Dermis blood vessel endothelial cell (primary cell): ENCODE measurements around the gene CD79B. TPM values are rescaled to one million over a fixed set of nuclear protein-coding genes. Genes with fewer than 3 reads are reported as not detected.
A peak's percentile ranks its signal among the peaks of the same experiment; 100 is the strongest.
"Not testable (repeated sequence)": the region's sequence is repeated elsewhere in the genome, so short reads cannot be mapped to it uniquely, and the experiment has no call there.

Source experiments
- DNase-seq: peaks from one replicate; pipeline ENCODE4 v3.0.0; 2010
- total RNA-seq: library from RNA; depleted of rRNA; stranded (reverse); fragments of >200 nt; gene quantifications from 2 replicates; pipeline ENCODE4 v1.2.3, GENCODE V29; 2014

Gene CD79B
- total RNA-seq, 1 donor from 2014 or later: 5.1 TPM

DNA sequence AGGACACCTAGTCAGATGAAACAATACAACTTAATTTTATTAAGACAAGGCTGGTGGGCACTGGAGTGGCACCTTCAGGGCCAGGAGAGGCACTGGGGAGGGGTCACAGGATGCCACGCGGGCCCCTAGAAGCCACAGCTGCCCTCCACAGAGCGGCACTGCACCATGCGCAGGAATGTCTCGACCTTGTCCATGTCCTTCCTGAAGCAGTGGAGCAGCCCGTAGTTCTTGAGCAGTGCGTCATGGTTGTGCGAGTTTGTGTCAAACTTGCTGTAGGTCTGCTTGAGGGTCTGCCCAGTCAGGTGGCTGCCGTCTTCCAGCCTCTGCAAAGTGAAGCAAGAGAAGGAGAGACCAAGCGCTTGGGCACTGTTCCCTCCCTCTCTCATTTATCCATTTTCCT, 22.5 kb downstream of the CD79B start:
- not testable (repeated sequence) for DNase-seq

DNA sequence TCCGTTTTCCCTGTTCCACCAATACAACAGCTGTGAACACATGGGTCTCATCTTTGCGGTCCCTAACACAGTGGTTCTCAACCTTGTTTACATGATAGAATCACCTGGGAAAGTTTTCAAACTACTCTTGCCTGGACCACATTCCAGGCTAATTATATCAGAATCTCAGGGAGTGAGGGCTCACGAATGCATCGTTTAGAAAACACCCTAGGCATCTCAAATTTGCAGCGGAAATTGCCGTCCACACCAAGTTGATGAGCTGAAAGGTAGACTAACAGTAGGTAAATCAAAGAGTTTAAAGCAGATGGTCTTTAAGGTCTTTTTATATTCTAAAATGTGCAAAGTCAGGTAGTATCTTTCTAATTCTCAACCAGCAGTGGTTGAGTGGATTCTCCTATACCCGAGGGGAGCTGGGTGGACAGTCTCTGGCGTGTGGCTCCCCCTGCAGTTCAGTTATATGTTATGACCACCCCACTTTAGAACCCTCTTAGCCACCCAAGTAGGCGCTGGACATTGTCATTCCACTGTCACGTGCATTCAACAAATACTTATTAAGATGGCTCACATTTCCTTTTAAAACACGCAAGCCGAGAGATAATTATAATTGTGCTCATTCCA, 24.9 kb downstream of the CD79B start:
- peak; percentile 49 for DNase-seq

DNA sequence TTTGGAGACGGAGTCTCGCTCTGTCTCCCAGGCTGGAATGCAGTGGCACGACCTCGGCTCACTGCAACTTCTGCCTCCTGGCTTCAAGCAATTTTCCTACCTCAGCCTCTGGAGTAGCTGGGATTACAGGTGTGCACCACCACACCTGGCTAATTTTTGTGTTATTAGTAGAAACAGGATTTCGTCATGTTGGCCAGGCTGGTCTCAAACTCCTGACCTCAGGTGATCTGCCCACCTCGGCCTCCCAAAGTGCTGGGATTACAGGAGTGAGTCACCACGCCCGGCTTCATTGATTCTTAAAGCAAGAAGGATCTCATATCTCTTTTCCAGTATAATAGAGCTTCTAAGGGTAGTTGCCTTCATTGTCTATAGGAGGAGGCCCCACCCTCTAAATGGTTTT, 27.3 kb downstream of the CD79B start:
- not testable (repeated sequence) for DNase-seq

DNA sequence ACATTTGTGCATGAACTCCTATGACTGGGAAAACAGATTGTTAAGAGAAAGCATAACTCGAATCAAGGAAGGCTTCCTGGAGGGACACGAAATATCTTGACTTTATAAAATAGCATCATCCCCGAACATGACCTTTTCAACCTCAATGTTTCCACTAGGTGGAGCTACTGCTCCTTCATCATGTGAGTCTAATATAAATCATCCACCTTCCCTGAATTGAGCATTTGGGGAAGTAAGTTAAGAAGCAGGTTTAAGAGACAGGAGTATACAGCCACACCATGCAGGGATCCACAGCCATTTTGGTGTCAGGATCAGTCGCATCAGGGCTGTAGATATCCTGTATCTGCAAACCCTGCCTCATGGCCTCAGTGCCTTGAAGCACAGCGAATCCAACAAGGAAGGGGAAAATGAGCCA, 28.3 kb downstream of the CD79B start:
- not testable (repeated sequence) for DNase-seq

DNA sequence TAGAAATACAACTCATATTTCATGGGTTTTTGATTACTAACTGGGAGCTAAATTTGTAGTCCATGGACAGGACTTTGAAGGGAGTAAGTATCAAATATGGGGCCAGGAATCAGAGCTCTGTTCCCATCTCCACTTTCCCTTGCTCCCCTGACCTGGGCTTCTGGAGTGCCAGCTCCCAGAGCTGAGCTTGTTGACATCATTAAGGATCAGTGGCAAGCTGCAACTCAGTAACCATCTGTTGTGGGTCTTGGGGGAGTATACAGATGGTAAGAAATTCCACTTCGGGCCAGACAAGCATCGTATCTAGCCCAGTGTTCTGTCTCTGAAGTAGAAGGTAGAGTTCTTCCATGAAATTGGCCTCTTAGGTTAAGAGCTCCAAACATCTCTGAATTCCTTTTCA, 30.2 kb downstream of the CD79B start:
- not testable (repeated sequence) for DNase-seq

DNA sequence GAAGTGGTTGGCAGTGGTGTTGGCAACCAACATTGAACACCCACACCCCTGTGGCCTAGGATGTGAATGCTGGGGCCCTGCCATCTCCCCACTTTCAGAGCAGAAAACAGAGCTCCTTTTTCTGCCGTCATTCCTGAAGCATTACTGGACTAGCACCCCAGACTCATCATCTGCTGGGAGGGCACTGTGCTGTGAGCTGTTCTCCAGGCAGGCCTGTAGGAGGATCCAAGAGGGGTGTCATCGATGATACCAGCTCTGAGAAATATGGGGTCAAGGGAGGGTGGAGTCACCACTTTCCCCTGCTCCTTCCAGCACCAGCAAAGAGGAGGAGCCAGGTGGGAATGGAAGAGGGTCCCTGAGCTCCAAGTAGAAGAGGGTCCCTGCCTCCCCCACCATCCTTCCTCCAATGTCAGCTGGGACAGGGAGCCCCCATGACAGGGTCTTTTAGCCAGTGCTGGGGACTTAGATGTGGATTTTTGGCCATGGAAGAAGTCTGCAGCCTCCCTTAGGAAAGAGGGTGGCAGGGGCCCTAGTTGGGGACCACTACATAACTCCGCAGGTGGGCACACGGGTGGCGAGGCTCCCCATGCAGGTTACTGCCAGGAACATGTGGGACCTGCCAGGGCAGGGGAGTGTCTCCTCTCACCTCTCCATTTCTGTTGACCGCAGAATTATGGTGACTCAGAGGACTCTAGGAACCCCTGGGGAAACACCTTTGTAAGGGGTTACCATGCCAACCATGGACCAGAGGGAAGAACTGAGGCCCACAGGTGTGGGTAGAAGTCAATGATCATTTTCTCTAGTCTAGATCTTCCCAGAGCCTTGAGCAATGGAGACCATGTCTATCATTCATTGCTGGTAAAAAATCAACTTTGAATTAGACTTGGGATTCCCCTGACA, 33.0 kb downstream of the CD79B start:
- not testable (repeated sequence) for DNase-seq

DNA sequence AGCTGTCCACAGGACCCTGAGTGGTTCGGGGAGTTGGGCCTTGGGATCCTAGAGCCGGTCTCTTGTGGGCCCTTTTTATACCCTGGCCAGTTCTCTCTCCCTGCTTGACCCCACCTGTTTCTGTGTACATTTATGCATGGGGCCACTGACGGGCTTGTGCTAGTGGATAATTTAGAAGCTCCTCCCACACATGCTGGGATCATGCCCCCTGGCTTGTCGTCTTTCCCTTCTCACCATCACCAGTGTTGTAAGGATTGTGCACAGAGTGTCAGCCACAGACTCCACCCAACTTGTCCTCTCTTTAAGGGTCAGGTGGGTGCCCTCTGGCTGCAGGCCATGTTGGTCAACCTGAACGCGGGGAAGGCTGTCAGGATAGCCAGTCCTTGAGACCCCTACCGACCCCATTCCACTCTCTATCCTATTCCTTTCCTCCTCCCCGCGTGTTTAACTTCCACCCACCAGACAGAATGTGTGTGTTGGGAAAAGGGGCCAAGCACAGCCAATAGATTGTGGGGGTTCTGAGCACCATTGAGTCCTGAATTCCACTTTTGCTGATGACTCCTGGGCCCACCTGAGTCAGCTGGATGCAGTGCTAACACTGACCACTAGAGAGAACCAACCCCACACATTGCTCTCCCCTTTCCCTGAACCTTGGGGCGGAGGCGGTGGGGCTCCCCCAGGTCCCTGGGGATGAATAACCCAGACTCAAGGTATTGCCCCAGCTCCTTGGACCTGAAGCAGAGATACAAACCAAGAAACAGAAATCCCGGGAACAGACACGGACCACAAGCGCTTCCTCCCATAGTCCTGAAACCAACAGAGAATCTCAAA, 35.4 kb downstream of the CD79B start, which contains the start of gene CSH1:
Gene CSH1, minus strand, starts transcription at position 51 of the 831 bp plus-strand sequence. CDS start 63 bp downstream, outside the sequence.
- not testable (repeated sequence) for DNase-seq

DNA sequence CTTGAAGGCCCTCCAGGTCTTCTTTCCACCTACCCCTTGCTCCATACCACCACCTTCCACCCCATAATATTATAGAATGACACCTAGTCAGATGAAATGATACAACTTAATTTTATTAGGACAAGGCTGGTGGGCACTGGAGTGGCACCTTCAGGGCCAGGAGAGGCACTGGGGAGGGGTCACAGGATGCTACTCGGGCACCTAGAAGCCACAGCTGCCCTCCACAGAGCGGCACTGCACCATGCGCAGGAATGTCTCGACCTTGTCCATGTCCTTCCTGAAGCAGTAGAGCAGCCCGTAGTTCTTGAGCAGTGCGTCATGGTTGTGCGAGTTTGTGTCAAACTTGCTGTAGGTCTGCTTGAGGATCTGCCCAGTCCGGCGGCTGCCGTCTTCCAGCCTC, 37.3 kb downstream of the CD79B start:
- DNase-seq: not testable (repeated sequence)

DNA sequence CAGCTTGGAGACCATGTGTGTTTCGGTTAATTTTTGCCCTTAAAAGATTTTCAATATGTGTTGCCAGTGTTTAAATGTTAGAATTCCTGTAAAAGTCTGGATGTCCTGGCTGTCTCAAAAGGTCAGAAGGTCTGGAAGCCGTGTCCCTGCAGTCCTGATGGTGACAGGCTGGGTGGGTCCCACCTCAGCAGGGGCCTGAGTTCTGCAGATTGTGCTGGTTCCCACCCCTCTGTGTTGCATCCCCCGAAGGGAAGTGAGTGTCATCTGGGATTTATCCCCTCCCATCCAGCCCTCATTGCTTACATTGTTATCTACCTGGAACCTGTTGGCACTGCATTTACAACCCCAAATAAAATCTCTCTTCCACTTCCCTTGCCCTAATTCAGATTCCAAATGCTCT, 38.1 kb downstream of the CD79B start:
- DNase-seq: not testable (repeated sequence)

DNA sequence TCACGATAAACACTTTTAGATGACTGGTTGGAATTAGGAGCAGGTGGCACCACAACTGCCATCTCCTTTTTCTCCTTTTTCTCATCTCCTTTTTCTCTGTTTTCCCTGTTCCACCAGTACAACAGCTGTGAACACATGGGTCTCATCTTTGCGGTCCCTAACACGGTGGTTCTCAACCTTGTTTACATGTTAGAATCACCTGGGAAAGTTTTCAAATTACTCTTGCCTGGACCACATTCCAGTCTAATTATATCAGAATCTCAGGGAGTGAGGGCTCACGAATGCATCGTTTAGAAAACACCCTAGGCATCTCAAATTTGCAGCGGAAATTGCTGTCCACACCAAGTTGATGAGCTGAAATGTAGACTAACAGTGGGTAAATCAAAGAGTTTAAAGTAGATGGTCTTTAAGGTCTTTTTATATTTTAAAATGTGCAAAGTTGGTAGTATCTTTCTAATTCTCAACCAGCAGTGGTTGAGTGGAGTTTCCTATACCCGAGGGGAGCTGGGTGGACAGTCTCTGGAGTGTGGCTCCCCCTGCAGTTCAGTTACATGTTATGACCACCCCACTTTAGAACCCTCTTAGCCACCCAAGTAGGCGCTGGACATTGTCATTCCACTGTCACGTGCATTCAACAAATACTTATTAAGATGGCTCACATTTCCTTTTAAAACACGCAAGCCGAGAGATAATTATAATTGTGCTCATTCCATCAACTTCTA, 39.7 kb downstream of the CD79B start:
- not testable (repeated sequence) for DNase-seq

DNA sequence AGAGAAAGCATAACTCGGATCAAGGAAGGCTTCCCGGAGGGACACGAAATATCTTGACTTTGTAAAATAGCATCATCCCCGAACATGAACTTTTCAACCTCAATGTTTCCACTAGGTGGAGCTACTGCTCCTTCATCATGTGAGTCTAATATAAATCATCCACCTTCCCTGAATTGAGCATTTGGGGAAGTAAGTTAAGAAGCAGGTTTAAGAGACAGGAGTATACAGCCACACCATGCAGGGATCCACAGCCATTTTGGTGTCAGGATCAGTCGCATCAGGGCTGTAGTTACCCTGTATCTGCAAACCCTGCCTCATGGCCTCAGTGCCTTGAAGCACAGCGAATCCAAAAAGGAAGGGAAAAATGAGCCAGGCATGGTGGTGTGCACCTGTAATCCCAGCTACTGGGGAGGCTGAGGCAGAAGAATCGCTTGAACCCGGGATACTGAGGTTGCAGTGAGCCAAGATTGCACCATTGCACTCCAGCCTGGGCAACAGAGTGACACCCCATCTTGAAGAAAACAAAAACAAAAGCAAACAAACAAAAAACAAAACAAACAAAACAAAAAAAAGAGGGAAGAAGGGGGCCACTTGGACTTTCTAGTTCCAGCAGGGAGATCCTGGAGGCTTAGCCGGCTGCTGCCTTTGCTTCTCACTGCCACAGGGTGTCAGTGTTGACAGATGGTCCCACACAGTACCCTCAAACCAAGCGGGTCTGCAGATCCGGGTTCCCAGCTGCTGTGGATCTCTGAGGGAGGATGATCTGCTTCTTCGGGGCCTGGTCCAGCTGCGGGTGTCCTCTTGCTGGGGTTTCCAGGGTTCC, 42.9 kb downstream of the CD79B start:
- DNase-seq: peak; percentile 55

DNA sequence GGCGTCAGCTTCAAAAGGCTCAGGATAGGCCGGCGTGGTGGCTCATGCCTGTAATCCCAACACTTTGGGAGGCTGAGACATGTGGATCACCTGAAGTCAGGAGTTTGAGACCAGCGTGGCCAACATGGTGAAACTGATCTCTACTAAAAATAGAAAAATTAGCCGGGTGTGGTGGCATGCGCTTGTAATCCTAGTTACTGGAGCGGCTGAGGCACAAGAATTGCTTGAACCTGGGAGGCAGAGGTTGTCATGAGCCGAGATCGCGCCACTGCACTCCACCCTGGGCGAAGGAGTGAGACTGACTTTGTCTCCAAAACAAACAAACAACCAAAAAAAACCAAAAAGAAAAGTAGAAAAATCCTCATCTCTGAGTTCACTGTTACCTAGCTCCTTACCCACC, 47.0 kb downstream of the CD79B start:
- DNase-seq: not testable (repeated sequence)

DNA sequence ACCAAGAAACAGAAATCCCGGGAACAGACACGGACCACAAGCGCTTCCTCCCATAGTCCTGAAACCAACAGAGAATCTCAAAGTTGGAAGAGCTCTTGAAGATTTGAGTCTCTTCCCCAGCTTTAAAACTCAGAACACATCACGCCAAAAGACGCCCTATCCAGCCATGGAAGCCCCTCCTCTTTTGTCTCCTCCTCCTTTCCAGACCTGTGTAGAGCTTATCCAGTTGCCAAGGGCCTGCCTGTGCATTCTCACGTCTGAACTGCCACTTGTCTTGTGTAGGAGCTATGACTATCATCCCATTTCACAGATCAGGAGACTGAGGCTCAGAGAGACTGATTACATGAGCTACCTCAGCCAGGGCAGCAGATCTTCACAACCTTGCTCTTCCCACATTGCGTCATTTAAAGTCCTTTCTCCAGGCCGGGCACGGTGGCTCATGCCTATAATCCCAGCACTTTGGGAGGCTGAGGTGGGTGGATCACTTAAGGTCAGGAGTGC, 49.5 kb downstream of the CD79B start:
- DNase-seq: not testable (repeated sequence)

DNA sequence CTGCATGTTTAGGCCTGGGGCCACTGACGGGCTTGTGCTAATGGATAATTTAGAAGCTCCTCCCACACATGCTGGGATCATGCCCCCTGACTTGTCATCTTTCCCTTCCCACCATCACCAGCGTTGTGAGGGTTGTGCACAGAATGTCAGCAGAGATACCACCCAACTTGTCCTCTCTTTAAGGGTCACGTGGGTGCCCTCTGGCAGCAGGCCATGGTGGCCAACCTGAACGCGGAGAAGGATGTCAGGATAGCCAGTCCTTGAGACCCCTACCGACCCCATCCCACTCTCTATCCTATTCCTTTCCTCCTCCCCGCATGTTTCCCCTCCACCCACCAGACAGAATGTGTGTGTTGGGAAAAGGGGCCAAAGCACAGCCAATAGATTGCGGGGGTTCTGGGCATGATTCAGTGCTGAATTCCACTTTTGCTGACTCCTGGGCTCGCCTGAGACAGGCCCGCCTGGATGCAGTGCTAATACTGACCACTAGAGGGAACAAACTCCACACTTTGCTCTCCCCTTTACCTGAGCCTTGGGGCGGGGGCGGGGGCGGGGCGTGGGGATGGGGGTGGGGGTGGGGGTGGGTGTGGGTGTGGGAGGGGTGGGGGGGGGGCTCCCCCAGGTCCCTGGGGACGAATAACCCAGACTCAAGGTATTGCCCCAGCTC, 50.1 kb downstream of the CD79B start, which contains the start of gene GH2:
Gene GH2, minus strand, starts transcription at position 10 of the 667 bp plus-strand sequence. CDS start 143 bp downstream, outside the sequence.
- DNase-seq: peak; percentile 70

DNA sequence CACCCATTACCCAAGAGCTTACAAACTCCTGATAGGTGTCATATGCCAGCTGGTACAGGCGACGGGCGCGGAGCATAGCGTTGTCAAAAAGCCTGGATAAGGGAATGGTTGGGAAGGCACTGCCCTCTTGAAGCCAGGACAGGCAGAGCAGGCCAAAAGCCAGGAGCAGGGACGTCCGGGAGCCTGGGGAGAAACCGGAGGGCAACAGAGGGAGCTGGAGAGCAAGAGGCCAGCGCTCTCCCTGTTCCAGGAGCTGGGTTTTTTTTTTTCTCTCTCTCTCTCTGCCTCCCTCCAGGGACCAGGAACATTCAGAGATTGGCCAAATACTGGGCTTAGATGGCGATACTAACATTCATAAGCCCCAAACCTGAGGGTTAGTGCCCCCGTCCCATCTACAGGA, 50.8 kb downstream of the CD79B start:
- not testable (repeated sequence) for DNase-seq

DNA sequence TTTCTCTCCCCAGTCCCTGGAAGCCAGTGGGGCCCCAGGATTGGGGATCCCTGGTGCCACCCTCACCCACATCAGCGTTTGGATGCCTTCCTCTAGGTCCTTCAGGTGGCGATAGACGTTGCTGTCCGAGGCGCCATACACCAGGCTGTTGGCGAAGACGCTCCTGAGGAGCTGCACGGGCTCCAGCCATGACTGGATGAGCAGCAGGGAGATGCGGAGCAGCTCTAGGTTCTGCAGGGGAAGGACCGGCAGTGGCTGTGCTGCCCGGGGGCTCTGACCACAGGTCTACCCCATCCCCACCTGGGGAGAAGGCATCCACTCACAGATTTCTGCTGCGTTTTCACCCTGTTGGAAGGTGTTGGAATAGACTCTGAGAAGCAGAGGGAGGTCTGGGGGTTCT, 51.4 kb downstream of the CD79B start:
- no peak for DNase-seq
